Measurements from ENCODE around the gene SIGLEC1. TPM values are rescaled to one million over a fixed set of nuclear protein-coding genes. Genes with fewer than 3 reads are reported as not detected.

Gene SIGLEC1
- total RNA-seq, 4 donors from 2014 or later, result 0.60 to 3.5 (median 1.1) TPM

DNA sequence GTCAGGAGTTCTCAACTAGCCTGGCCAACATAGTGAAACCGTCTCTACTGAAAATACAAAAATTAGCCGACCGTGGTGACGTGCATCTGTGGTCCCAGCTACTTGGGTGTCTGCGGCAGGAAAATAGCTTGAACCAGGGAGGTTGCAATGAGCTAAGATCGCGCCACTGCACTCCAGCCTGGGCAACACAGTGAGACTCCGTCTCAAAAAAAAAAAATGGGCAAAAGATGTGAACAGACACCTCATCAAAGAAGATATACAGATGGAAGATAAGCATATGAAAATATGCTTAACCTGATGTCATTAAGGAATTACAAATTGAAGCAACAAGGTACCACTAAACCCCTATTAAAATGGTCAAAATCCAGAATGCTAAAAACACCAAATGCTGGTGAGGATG lies 10.9 kb upstream of the SIGLEC1 start:
- Histone ChIP-seq H3K4me3 (no peak overlapping the region), H3K4me1 (peaks cover 12% of the 10 kb centered on the region), H3K27ac (no peak overlapping the region), H3K9me3 (no peaks in the 10 kb centered on the region), H3K36me3 (no peaks in the 10 kb centered on the region), H3K27me3 (no peaks in the 10 kb centered on the region)
- no peak for DNase-seq (ENCODE audit: low spot score in 2 of 2)
- 95% methylated on average over 8 of the region's 8 CpGs for WGBS
- TF ChIP-seq EP300 (IDR thresholded peaks at IDR 0.05) (no peak), POLR2A (IDR thresholded peaks at IDR 0.05) (no peak)

DNA sequence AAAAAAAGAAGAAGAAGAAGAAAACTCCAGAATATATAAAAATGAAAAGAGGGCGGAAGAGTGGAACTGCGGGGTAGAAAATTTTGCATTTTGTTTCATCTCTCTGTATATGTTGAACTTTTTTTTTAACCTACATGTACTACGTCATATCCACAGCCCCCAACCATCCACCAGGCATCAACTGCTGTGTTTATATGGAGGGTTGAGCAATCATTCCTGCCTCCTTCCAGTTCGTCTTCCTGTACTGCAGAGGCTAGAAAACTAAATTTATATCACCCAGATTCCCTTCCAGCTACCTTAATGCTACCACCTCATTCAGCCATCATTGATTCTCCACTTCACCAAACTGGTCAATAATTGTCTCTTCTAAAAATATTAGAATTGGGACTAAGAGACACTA lies 9.5 kb upstream of the SIGLEC1 start:
- Histone ChIP-seq H3K4me3 (no peak overlapping the region), H3K27me3 (no peaks in the 10 kb centered on the region), H3K4me1 (peaks cover under 1% of the 10 kb centered on the region), H3K36me3 (no peaks in the 10 kb centered on the region), H3K9me3 (no peaks in the 10 kb centered on the region), H3K27ac (no peak overlapping the region)
- 89% methylated on average over 4 of the region's 4 CpGs for WGBS
- DNase-seq (ENCODE audit: low spot score in 2 of 2), result no peak
- TF ChIP-seq, protein P1, sequence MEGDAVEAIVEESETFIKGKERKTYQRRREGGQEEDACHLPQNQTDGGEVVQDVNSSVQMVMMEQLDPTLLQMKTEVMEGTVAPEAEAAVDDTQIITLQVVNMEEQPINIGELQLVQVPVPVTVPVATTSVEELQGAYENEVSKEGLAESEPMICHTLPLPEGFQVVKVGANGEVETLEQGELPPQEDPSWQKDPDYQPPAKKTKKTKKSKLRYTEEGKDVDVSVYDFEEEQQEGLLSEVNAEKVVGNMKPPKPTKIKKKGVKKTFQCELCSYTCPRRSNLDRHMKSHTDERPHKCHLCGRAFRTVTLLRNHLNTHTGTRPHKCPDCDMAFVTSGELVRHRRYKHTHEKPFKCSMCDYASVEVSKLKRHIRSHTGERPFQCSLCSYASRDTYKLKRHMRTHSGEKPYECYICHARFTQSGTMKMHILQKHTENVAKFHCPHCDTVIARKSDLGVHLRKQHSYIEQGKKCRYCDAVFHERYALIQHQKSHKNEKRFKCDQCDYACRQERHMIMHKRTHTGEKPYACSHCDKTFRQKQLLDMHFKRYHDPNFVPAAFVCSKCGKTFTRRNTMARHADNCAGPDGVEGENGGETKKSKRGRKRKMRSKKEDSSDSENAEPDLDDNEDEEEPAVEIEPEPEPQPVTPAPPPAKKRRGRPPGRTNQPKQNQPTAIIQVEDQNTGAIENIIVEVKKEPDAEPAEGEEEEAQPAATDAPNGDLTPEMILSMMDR (IDR thresholded peaks at IDR 0.05), result no peak
- TF ChIP-seq EP300 (IDR thresholded peaks at IDR 0.05) (no peak), POLR2A (IDR thresholded peaks at IDR 0.05) (no peak), POLR2AphosphoS5 (IDR thresholded peaks at IDR 0.05) (no peak)

DNA sequence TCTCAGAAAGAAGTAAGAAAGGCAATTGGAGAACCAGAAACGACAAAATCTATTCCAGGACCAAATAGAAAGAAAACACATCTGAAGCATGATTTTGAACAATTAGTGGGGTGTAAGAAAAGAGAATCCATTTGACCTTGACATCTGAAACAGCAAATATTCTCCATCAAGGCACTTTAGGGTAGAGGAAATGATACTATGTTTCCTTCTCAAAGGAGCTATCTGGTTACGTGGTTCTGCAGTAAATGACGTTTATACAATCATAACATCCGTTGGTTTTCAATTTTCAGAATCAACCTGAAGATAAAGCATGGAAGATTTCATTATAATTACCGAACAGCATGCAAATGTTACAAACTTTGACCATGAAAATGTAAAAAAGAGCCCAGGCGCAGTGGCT lies 8.2 kb upstream of the SIGLEC1 start:
- TF ChIP-seq POLR2A (IDR thresholded peaks at IDR 0.05), result no peak
- TF ChIP-seq POLR2AphosphoS5 (IDR thresholded peaks at IDR 0.05), result no peak
- no peak for TF ChIP-seq EP300 (IDR thresholded peaks at IDR 0.05)
- TF ChIP-seq, protein P1 (IDR thresholded peaks at IDR 0.05), result no peak
- no peak for DNase-seq (ENCODE audit: low spot score in 2 of 2)
- H3K27ac ChIP-seq, result no peak overlapping the region
- H3K36me3 ChIP-seq, result no peaks in the 10 kb centered on the region
- WGBS, result 74% methylated on average over 6 of the region's 6 CpGs
- no peaks in the 10 kb centered on the region for H3K9me3 ChIP-seq
- H3K4me3 ChIP-seq, result no peak overlapping the region
- no peaks in the 10 kb centered on the region for H3K27me3 ChIP-seq
- H3K4me1 ChIP-seq, result no peaks in the 10 kb centered on the region

- WGBS, result 80% methylated on average over 2 of the region's 2 CpGs
- H3K9me3 ChIP-seq, result no peaks in the 10 kb centered on the region
- H3K4me1 ChIP-seq, result no peaks in the 10 kb centered on the region
- H3K27ac ChIP-seq, result no peak overlapping the region
- TF ChIP-seq POLR2A (IDR thresholded peaks at IDR 0.05) (no peak), POLR2AphosphoS5 (IDR thresholded peaks at IDR 0.05) (no peak), EP300 (IDR thresholded peaks at IDR 0.05) (no peak)
- TF ChIP-seq, protein P1 (IDR thresholded peaks at IDR 0.05), result no peak
- H3K4me3 ChIP-seq, result no peak overlapping the region
- no peaks in the 10 kb centered on the region for H3K27me3 ChIP-seq
- no peaks in the 10 kb centered on the region for H3K36me3 ChIP-seq
- DNase-seq (ENCODE audit: low spot score in 2 of 2), result no peak
Measured at GRCh38 chr20:3720068-3720467, 7.7 kb upstream of the SIGLEC1 start.

GRCh38 chr20:3719046-3719445 lies 6.6 kb upstream of the SIGLEC1 start:
- no peak overlapping the region for H3K4me3 ChIP-seq
- H3K27ac ChIP-seq, result no peak overlapping the region
- H3K4me1 ChIP-seq, result no peaks in the 10 kb centered on the region
- no peak for DNase-seq (ENCODE audit: low spot score in 2 of 2)
- TF ChIP-seq POLR2A (IDR thresholded peaks at IDR 0.05) (no peak), POLR2AphosphoS5 (IDR thresholded peaks at IDR 0.05) (no peak), EP300 (IDR thresholded peaks at IDR 0.05) (no peak)
- TF ChIP-seq, protein P1 (IDR thresholded peaks at IDR 0.05), result no peak
- H3K27me3 ChIP-seq, result no peaks in the 10 kb centered on the region
- 96% methylated on average over 4 of the region's 4 CpGs for WGBS
- no peaks in the 10 kb centered on the region for H3K9me3 ChIP-seq
- H3K36me3 ChIP-seq, result no peaks in the 10 kb centered on the region

DNA sequence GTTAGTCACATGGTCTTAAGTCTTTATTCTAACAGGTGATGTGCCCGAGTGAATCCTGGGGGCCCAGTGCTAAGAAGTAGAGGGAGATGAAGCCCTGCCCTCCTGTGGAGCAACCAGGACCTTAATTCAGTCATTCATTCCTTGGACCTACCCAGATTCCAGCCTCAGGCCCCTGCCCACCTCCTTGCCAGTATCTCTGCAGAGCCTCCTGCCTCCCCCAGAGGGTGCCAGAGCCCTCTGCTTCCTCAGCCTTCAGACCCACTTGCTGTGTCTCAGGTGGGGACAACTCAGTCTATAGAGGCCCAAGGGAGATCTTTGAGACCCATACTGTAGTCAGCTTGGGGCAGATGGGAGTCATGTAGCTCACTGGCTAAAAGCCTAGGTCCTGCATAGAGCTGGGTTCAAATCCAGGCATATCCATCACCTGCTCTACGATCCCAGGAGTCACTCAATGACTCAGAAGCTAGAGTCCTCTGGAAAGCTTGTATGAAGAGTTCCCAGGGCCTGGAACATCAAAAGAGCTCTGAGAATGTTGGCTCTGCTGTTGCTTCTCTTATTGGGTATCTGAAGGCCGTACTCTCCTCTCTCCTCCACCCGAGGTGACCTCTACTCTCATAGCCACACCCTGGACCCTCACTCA lies 3.9 kb upstream of the SIGLEC1 start:
- no peaks in the 10 kb centered on the region for H3K27me3 ChIP-seq
- peaks cover under 1% of the 10 kb centered on the region for H3K4me1 ChIP-seq
- H3K9me3 ChIP-seq, result no peaks in the 10 kb centered on the region
- H3K4me3 ChIP-seq, result no peak overlapping the region
- WGBS, result 79% methylated on average over 4 of the region's 4 CpGs
- no peaks in the 10 kb centered on the region for H3K36me3 ChIP-seq
- no peak overlapping the region for H3K27ac ChIP-seq
- no peak for DNase-seq (ENCODE audit: low spot score in 2 of 2)
- TF ChIP-seq, protein P1 (IDR thresholded peaks at IDR 0.05), result peak in 1 of 2 donors; percentile 66
- TF ChIP-seq POLR2AphosphoS5 (IDR thresholded peaks at IDR 0.05) (no peak), POLR2A (IDR thresholded peaks at IDR 0.05) (no peak), EP300 (IDR thresholded peaks at IDR 0.05) (no peak)
